ENCODE measurements around the gene CXCR5.

Gene CXCR5

GRCh38 chr11:118929501-118930093 lies 45.9 kb downstream of the CXCR5 start:
- no peak for FAIRE-seq

- no peak for FAIRE-seq
Measured at GRCh38 chr11:118930094-118930712, 46.5 kb downstream of the CXCR5 start.

DNA sequence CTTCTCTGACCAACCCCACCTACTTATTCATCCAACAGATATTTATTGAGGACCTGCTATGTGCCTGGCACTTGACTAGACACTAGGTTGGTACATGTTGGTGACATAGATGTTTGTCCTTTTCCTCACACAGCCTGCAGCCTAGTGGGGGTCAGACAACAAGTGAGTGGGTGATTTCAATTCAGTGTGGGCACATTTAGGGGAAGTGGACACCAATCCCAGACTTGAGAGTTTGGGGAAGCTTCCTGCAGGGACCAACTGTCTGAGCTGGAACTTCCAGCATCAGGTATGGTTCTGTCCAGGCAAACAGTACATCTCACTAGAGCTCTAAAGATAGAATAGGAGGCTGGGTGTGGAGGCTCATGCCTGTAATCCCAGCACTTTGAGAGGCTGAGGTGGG lies 47.9 kb downstream of the CXCR5 start:
- FAIRE-seq, result no peak

DNA sequence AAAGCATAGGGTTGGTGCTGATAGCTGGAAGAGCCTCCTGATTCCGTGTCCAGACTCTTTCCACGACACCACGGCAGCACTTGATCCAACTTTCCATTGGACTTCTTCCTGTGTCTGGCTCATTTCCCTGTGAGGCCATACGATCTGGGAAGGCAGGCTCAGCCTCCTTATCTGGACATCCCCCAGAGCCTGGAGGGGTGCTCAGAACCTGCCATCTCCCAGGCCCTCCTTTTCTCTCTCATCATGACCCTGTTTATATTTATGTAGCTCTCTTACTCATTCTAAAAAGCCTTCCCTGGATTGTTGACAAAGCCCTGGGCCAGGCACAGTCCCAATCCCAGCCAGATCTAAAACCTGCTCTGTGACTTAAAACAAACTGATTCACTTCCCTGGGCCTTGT lies 49.8 kb downstream of the CXCR5 start:
- FAIRE-seq, result no peak

DNA sequence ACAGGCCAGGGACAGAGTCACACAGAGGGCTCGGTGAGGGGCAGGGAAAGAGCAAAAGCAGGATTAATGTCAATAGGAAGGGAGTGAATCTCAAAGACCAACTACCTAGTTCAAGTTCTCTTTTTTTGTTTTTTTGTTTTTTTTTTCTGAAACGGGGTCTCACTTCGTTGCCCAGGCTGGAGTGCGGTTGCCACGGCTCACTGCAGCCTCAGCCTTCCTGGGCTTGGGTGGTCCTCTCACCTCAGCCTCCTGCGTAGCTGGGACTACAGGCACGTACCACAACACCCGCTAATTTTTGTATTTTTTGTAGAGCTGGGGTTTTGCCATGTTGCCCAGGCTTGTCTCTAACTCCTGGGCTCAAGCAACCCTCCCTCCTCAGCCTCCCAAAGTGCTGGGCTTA lies 51.7 kb downstream of the CXCR5 start:
- FAIRE-seq, result no peak

- FAIRE-seq, result no peak
Measured at GRCh38 chr11:118938491-118939403, 55.1 kb downstream of the CXCR5 start.

GRCh38 chr11:118939404-118939915 lies 55.8 kb downstream of the CXCR5 start:
- no peak for FAIRE-seq

GRCh38 chr11:118939953-118940598 lies 56.4 kb downstream of the CXCR5 start:
- no peak for FAIRE-seq

DNA sequence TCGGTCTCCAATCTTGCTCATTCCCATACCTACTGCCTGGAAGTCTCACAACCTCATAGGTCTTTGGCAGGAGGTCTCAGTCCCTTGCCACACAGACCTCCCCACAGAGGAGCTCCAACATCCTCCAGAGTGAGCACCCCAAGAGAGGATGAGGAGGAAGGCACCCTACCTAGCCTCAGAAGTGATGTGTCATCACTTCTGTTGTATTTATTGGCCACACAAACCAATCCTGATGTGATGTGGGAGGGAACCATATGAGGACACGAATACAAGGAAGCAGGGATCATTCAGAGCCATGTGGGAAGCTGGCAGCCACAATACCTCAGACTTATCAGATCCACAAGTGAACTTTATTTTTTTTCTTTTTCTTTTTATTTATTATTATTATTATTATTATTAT lies 63.4 kb downstream of the CXCR5 start:
- FAIRE-seq, result no peak

Data from TTC549 (cell line).